Endothelial cell of hepatic sinusoid (primary cell): Measurements from ENCODE around the gene ESR2.
"Not testable (repeated sequence)": the region's sequence is repeated elsewhere in the genome, so short reads cannot be mapped to it uniquely, and the experiment has no call there.

ENCODE experiments used
- in situ Hi-C: cut with HindIII; loops from 2 replicates; pipeline ENCODE4 v1.10.0; 2017; ENCODE audit warnings: low sequenced_read_pairs

The ESR2 gene

GRCh38 chr14:64049616-64050381 lies 244.4 kb downstream of the ESR2 start:
- in situ Hi-C loops, result no loop called here

GRCh38 chr14:64045091-64045490 lies 249.1 kb downstream of the ESR2 start:
- in situ Hi-C loops, result no loop called here

GRCh38 chr14:64043296-64043695 lies 250.9 kb downstream of the ESR2 start:
- in situ Hi-C loops, result not testable (repeated sequence)

- in situ Hi-C loops, result no loop called here
Measured at GRCh38 chr14:64040044-64040443, 254.1 kb downstream of the ESR2 start.

- in situ Hi-C loops, result no loop called here
Measured at GRCh38 chr14:64038841-64039542, 255.2 kb downstream of the ESR2 start.

GRCh38 chr14:64037869-64038745 lies 256.1 kb downstream of the ESR2 start:
- in situ Hi-C loops, result not testable (repeated sequence)

GRCh38 chr14:64035143-64035542 lies 259.0 kb downstream of the ESR2 start:
- in situ Hi-C loops, result no loop called here
